CD4-positive, alpha-beta memory T cell (primary cell): ENCODE results near the gene KIAA0825. TPM values are rescaled to one million over a fixed set of nuclear protein-coding genes. Genes with fewer than 3 reads are reported as not detected.

ENCODE experiments used
- CTCF ChIA-PET: fragments of 350-600 bp; sonication (Branson Sonifier 250); formaldehyde crosslinking; loops from one replicate; lab custom pipeline; 2021; ENCODE audit warnings: inconsistent platforms; ENCODE audit not compliant: partially characterized antibody; lab: Charles Lee
- POLR2A ChIA-PET: fragments of 350-600 bp; sonication (Branson Sonifier 250); formaldehyde crosslinking; loops from one replicate; lab custom pipeline; 2021; ENCODE audit not compliant: partially characterized antibody; lab: Charles Lee
- DNase-seq, 5 donors: peaks; one replicate each; pipeline versions ENCODE4 v3.0.0 to v3.0.0-alpha.2; 2020 to 2022; ENCODE audit warnings: mixed read lengths in 1 of 5
- H3K27ac ChIP-seq: one replicate; pipeline ENCODE4 v1.7.0; 2013; ENCODE audit warnings: low read depth, low read length
- H3K27me3 ChIP-seq: 2 replicates; pipeline ENCODE4 v1.7.0; 2013; ENCODE audit warnings: mild to moderate bottlenecking, low read length, moderate library complexity; ENCODE audit not compliant: insufficient read depth
- H3K36me3 ChIP-seq: 2 replicates; pipeline ENCODE4 v1.7.0; 2013; ENCODE audit warnings: mild to moderate bottlenecking, low read length, moderate library complexity; ENCODE audit not compliant: insufficient read depth
- H3K4me1 ChIP-seq: 2 replicates; pipeline ENCODE4 v1.7.0; 2013; ENCODE audit warnings: mild to moderate bottlenecking, low read length, moderate library complexity; ENCODE audit not compliant: insufficient read depth
- H3K4me3 ChIP-seq, 2 donors: one replicate each; pipeline ENCODE4 v1.7.0; 2013; ENCODE audit warnings: low read length in 2 of 2, mild to moderate bottlenecking in 1 of 2
- H3K9me3 ChIP-seq, 2 donors: one replicate each; pipeline ENCODE4 v1.7.0; 2013; ENCODE audit warnings: low read length in 2 of 2, control low read depth in 1 of 2; ENCODE audit not compliant: control insufficient read depth in 1 of 2
- H3K27ac Mint-ChIP-seq, 7 donors: one replicate each; pipeline ENCODE4 v1.8.0; 2020 to 2021; ENCODE audit warnings: mixed read lengths in 7 of 7, mild to moderate bottlenecking in 6 of 7, inconsistent platforms in 3 of 7, moderate library complexity in 3 of 7
- H3K27me3 Mint-ChIP-seq, 2 donors: one replicate each; pipeline ENCODE4 v1.8.0; 2020 to 2021; ENCODE audit warnings: mixed read lengths in 2 of 2
- H3K36me3 Mint-ChIP-seq, 2 donors: one replicate each; pipeline ENCODE4 v1.8.0; 2020 to 2021; ENCODE audit warnings: mixed read lengths in 2 of 2, inconsistent platforms in 1 of 2, mild to moderate bottlenecking in 1 of 2
- H3K4me1 Mint-ChIP-seq, 4 donors: one replicate each; pipeline ENCODE4 v1.8.0; 2020 to 2021; ENCODE audit warnings: mixed read lengths in 4 of 4, mild to moderate bottlenecking in 1 of 4
- H3K4me3 Mint-ChIP-seq, 8 donors: one replicate each; pipeline ENCODE4 v1.8.0; 2020 to 2021; ENCODE audit warnings: mixed read lengths in 8 of 8, mild to moderate bottlenecking in 7 of 8, moderate library complexity in 6 of 8, inconsistent platforms in 3 of 8
- H3K9me3 Mint-ChIP-seq, 8 donors: one replicate each; pipeline ENCODE4 v1.8.0; 2020 to 2021; ENCODE audit warnings: mixed read lengths in 8 of 8, mild to moderate bottlenecking in 5 of 8, inconsistent platforms in 3 of 8, moderate library complexity in 1 of 8
- intact Hi-C: fragments of 100-400 bp; cut with micrococcal nuclease; formaldehyde crosslinking; loops from one replicate; pipeline ENCODE4 v1.15.1; 2023
- polyA plus RNA-seq, 2 donors: library from polyadenylated mRNA; unstranded; fragments of 300-500 nt; fragmentation: Illumina TruSeq; gene quantifications; one replicate each; pipeline ENCODE4 v1.2.3, GENCODE V29; 2021
- total RNA-seq, 2 experiments: library from RNA; stranded (reverse); gene quantifications; one replicate each; pipeline ENCODE4 v1.2.3, GENCODE V29; 2021

The KIAA0825 gene
- total and polyA plus RNA-seq, 4 experiments from 2014 or later = 1.5 to 2.2 (median 2.1) TPM

DNA sequence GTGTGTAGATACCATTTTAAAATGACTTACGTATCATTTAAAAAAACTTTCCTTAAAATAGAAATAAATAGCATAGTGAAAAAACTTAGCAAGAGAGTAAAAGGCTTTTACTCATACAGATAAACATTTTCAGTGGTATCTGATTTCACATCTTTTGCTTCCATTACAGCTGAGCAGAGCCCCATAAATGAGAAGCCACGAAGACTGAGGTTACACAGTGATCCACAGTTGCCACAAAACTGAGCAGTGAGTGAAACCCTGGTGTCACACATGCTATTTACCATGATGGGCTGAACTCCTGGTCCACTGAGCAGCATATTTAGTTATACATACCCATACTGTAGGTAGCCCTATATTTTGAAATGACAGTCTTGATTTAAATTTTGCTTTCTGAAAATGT, 401.2 kb downstream of the KIAA0825 start:
- Mint-ChIP-seq H3K36me3 (no peaks in the 10 kb centered on the region), H3K9me3 (no peaks in the 10 kb centered on the region), H3K27ac (no peak overlapping the region), H3K4me1 (no peaks in the 10 kb centered on the region), H3K4me3 (no peak overlapping the region), H3K27me3 (no peaks in the 10 kb centered on the region)
- ChIA-PET POLR2A (no interaction called here), CTCF (no interaction called here)
- Histone ChIP-seq H3K4me1 (no peaks in the 10 kb centered on the region), H3K27ac (no peak overlapping the region), H3K9me3 (no peaks in the 10 kb centered on the region), H3K36me3 (no peaks in the 10 kb centered on the region), H3K27me3 (no peaks in the 10 kb centered on the region), H3K4me3 (no peak overlapping the region)
- DNase-seq = no peak
- intact Hi-C loops = no loop called here

DNA sequence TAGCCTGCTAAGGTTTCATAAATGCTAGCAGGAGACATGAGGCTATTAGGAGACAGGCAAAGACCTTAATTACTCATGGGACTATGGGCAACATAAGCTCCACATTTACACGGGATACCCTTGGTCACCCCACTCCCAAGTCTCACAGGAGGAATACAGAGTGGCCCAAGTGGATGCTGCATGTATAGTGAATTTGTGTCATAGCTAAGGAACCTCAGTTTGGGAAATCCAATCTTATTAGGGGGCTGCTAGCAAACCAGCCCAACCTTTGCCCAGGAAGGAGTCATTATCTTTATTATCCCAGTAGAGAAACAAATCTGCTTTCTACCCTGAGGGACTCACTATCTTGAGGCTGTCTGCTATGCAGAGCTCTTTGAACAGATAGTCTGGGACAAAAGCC, 405.9 kb downstream of the KIAA0825 start:
- Histone ChIP-seq H3K27ac (no peak overlapping the region), H3K4me3 (no peak overlapping the region), H3K9me3 (no peaks in the 10 kb centered on the region), H3K27me3 (no peaks in the 10 kb centered on the region), H3K4me1 (no peaks in the 10 kb centered on the region), H3K36me3 (no peaks in the 10 kb centered on the region)
- H3K36me3 Mint-ChIP-seq = no peaks in the 10 kb centered on the region
- no peaks in the 10 kb centered on the region for H3K4me1 Mint-ChIP-seq
- no peak overlapping the region for H3K4me3 Mint-ChIP-seq
- H3K27ac Mint-ChIP-seq = no peak overlapping the region
- H3K9me3 Mint-ChIP-seq = no peaks in the 10 kb centered on the region
- no peak for DNase-seq
- intact Hi-C loops = no loop called here
- ChIA-PET POLR2A (no interaction called here), CTCF (interaction anchor here (0.6 kb wide), 1 partner anchor 25 kb away, joined by 3 read pairs; no protein-coding TSS in a partner anchor)
- H3K27me3 Mint-ChIP-seq = peaks cover 0 to 4% of the 10 kb centered on the region in 2 donors

DNA sequence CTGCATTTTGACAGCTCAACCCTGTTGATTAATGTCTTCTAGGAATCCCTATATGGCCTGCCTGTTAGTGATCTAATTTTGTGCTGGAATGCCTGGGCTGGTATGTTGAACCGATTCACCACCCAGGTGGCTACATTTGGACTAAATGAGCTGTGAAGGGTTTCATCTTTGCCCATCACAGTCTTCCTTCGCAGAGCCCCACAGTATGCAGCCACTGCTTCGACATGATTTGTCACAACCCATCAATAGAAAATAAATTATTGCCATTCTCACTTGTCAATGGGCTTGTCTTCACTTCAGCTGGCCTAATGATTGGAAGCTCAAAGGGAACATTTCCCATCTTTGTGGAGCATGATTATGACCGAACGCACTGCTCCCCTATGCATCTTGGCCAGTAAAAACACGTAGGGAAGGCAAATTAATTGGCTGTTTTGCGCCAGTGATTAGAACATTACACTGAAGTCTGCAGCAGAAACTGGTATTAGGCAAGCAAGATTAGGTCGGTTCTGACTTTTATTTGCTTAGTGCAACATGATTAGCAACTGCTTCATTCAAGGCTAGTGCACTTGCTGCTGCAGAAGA, 408.5 kb downstream of the KIAA0825 start:
- DNase-seq = no peak
- Histone ChIP-seq H3K36me3 (no peaks in the 10 kb centered on the region), H3K9me3 (no peaks in the 10 kb centered on the region), H3K27me3 (no peaks in the 10 kb centered on the region), H3K4me1 (no peaks in the 10 kb centered on the region), H3K4me3 (no peak overlapping the region), H3K27ac (no peak overlapping the region)
- CTCF ChIA-PET = no interaction called here
- POLR2A ChIA-PET = no interaction called here
- H3K36me3 Mint-ChIP-seq = no peaks in the 10 kb centered on the region
- no peaks in the 10 kb centered on the region for H3K4me1 Mint-ChIP-seq
- no peak overlapping the region for H3K27ac Mint-ChIP-seq
- intact Hi-C loops = no loop called here
- peaks cover 0 to 4% of the 10 kb centered on the region in 2 donors for H3K27me3 Mint-ChIP-seq
- H3K4me3 Mint-ChIP-seq = no peak overlapping the region
- H3K9me3 Mint-ChIP-seq = no peaks in the 10 kb centered on the region

GRCh38 chr5:94209272-94209671, 409.1 kb downstream of the KIAA0825 start:
- POLR2A ChIA-PET = no interaction called here
- no peaks in the 10 kb centered on the region for H3K4me1 ChIP-seq
- H3K9me3 ChIP-seq = no peaks in the 10 kb centered on the region
- no peak overlapping the region for H3K4me3 ChIP-seq
- no peak overlapping the region for H3K4me3 Mint-ChIP-seq
- CTCF ChIA-PET = no interaction called here
- no peaks in the 10 kb centered on the region for H3K36me3 Mint-ChIP-seq
- no peaks in the 10 kb centered on the region for H3K27me3 ChIP-seq
- no peak for DNase-seq
- H3K4me1 Mint-ChIP-seq = no peaks in the 10 kb centered on the region
- H3K27me3 Mint-ChIP-seq = peaks cover 0 to 4% of the 10 kb centered on the region in 2 donors
- H3K36me3 ChIP-seq = no peaks in the 10 kb centered on the region
- H3K27ac Mint-ChIP-seq = no peak overlapping the region
- no peak overlapping the region for H3K27ac ChIP-seq
- intact Hi-C loops = no loop called here
- no peaks in the 10 kb centered on the region for H3K9me3 Mint-ChIP-seq

- H3K4me1 Mint-ChIP-seq = no peaks in the 10 kb centered on the region
- intact Hi-C loops = no loop called here
- POLR2A ChIA-PET = no interaction called here
Measured at GRCh38 chr5:94199566-94199965, 418.8 kb downstream of the KIAA0825 start.

DNA sequence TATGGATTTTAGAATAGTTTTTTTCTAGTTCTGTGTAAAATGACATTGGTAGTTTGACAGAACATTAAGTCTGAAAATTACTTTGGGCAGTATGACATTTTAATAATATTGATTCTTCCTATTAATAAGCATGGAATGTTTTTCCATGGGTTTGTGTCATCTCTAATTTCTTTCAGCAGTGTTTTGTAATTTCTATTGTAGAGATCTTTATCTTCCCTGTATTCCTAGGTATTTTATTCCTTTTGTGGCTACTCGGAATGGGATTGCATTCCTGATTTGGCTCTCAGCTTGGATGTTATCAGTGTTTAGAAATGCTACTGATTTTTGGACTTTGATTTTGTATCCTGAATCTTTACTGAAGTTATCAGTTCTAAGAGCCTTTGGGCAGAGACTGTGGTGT, 420.4 kb downstream of the KIAA0825 start:
- POLR2A ChIA-PET = no interaction called here
- Histone ChIP-seq H3K36me3 (no peaks in the 10 kb centered on the region), H3K4me1 (no peaks in the 10 kb centered on the region), H3K9me3 (no peaks in the 10 kb centered on the region), H3K27me3 (no peaks in the 10 kb centered on the region), H3K4me3 (no peak overlapping the region), H3K27ac (no peak overlapping the region)
- H3K4me3 Mint-ChIP-seq = no peak overlapping the region
- H3K36me3 Mint-ChIP-seq = no peaks in the 10 kb centered on the region
- no peaks in the 10 kb centered on the region for H3K4me1 Mint-ChIP-seq
- H3K27ac Mint-ChIP-seq = no peak overlapping the region
- CTCF ChIA-PET = no interaction called here
- peaks cover 0 to 4% (median 0%) of the 10 kb centered on the region in 8 donors for H3K9me3 Mint-ChIP-seq
- H3K27me3 Mint-ChIP-seq = peaks cover 0 to 1% of the 10 kb centered on the region in 2 donors
- intact Hi-C loops = no loop called here
- no peak for DNase-seq

More at GRCh38 chr5:94199566-94199965, 418.8 kb downstream of the KIAA0825 start:
- no peaks in the 10 kb centered on the region for H3K36me3 Mint-ChIP-seq
- H3K9me3 Mint-ChIP-seq = peaks cover 0 to 4% (median 0%) of the 10 kb centered on the region in 8 donors
- H3K27me3 Mint-ChIP-seq = peaks cover 0 to under 1% of the 10 kb centered on the region in 2 donors
- CTCF ChIA-PET = no interaction called here
- no peak overlapping the region for H3K27ac ChIP-seq
- no peak overlapping the region for H3K4me3 ChIP-seq
- no peak overlapping the region for H3K27ac Mint-ChIP-seq
- no peaks in the 10 kb centered on the region for H3K36me3 ChIP-seq
- DNase-seq = no peak
- no peaks in the 10 kb centered on the region for H3K4me1 ChIP-seq
- no peak overlapping the region for H3K4me3 Mint-ChIP-seq
- H3K9me3 ChIP-seq = no peaks in the 10 kb centered on the region
- H3K27me3 ChIP-seq = no peaks in the 10 kb centered on the region

- no peaks in the 10 kb centered on the region for H3K9me3 ChIP-seq
- ChIA-PET POLR2A (no interaction called here), CTCF (no interaction called here)
- no peak overlapping the region for H3K27ac Mint-ChIP-seq
- intact Hi-C loops = no loop called here
- peaks cover 0 to 1% of the 10 kb centered on the region in 2 donors for H3K27me3 Mint-ChIP-seq
- H3K4me3 Mint-ChIP-seq = no peak overlapping the region
- no peaks in the 10 kb centered on the region for H3K4me1 Mint-ChIP-seq
- no peaks in the 10 kb centered on the region for H3K4me1 ChIP-seq
- H3K36me3 Mint-ChIP-seq = no peaks in the 10 kb centered on the region
- H3K36me3 ChIP-seq = no peaks in the 10 kb centered on the region
- peaks cover 0 to 4% (median 0%) of the 10 kb centered on the region in 8 donors for H3K9me3 Mint-ChIP-seq
- H3K27ac ChIP-seq = no peak overlapping the region
- H3K27me3 ChIP-seq = no peaks in the 10 kb centered on the region
- no peak for DNase-seq
- H3K4me3 ChIP-seq = no peak overlapping the region
Measured at GRCh38 chr5:94196953-94197352, 421.5 kb downstream of the KIAA0825 start.
